Measurements from ENCODE around the gene DYNC2I2.
"Not testable (repeated sequence)": the region's sequence is repeated elsewhere in the genome, so short reads cannot be mapped to it uniquely, and the experiment has no call there.

DYNC2I2 gene

GRCh38 chr9:128603697-128604096 lies 53.0 kb downstream of the DYNC2I2 start:
- Histone ChIP-seq H3K36me3 (ENCODE audit: insufficient read depth, low read length) (peaks cover 82% of the 10 kb centered on the region), H3K9me3 (replicated peaks; ENCODE audit: low read length) (no peaks in the 10 kb centered on the region), H3K4me1 (ENCODE audit: control insufficient read depth, insufficient read depth, low read length) (peaks cover 11% of the 10 kb centered on the region), H3K9ac (ENCODE audit: low read depth, low read length) (no peak overlapping the region), H3K4me3 (ENCODE audit: low read length) (no peak overlapping the region), H3K27me3 (ENCODE audit: control insufficient read depth, insufficient read depth, low read length) (no peaks in the 10 kb centered on the region), H3K4me2 (ENCODE audit: low read length) (no peak overlapping the region)

- Histone ChIP-seq H3K4me3 (ENCODE audit: low read length) (no peak overlapping the region), H3K9ac (ENCODE audit: low read depth, low read length) (no peak overlapping the region), H3K27me3 (ENCODE audit: control insufficient read depth, insufficient read depth, low read length) (no peaks in the 10 kb centered on the region), H3K4me1 (ENCODE audit: control insufficient read depth, insufficient read depth, low read length) (no peaks in the 10 kb centered on the region), H3K4me2 (ENCODE audit: low read length) (no peak overlapping the region), H3K9me3 (replicated peaks; ENCODE audit: low read length) (no peaks in the 10 kb centered on the region), H3K36me3 (ENCODE audit: insufficient read depth, low read length) (peaks cover 77% of the 10 kb centered on the region)
Measured at GRCh38 chr9:128600099-128600498, 56.5 kb downstream of the DYNC2I2 start.

- Histone ChIP-seq H3K36me3 (ENCODE audit: insufficient read depth, low read length) (peaks cover 82% of the 10 kb centered on the region), H3K9ac (ENCODE audit: low read depth, low read length) (no peak overlapping the region), H3K27me3 (ENCODE audit: control insufficient read depth, insufficient read depth, low read length) (no peaks in the 10 kb centered on the region), H3K4me3 (ENCODE audit: low read length) (no peak overlapping the region), H3K4me2 (ENCODE audit: low read length) (no peak overlapping the region), H3K4me1 (ENCODE audit: control insufficient read depth, insufficient read depth, low read length) (no peaks in the 10 kb centered on the region), H3K9me3 (replicated peaks; ENCODE audit: low read length) (no peaks in the 10 kb centered on the region)
Measured at GRCh38 chr9:128595471-128595870, 61.2 kb downstream of the DYNC2I2 start.

GRCh38 chr9:128593856-128594255 lies 62.8 kb downstream of the DYNC2I2 start:
- Histone ChIP-seq H3K27me3 (ENCODE audit: control insufficient read depth, insufficient read depth, low read length) (no peaks in the 10 kb centered on the region), H3K9ac (ENCODE audit: low read depth, low read length) (no peak overlapping the region), H3K4me3 (ENCODE audit: low read length) (no peak overlapping the region), H3K4me2 (ENCODE audit: low read length) (no peak overlapping the region), H3K4me1 (ENCODE audit: control insufficient read depth, insufficient read depth, low read length) (no peaks in the 10 kb centered on the region), H3K9me3 (replicated peaks; ENCODE audit: low read length) (no peaks in the 10 kb centered on the region), H3K36me3 (ENCODE audit: insufficient read depth, low read length) (peaks cover 75% of the 10 kb centered on the region)

- no peaks in the 10 kb centered on the region for H3K27me3 ChIP-seq (ENCODE audit: control insufficient read depth, insufficient read depth, low read length)
- H3K9ac ChIP-seq (ENCODE audit: low read depth, low read length): no peak overlapping the region
- no peak overlapping the region for H3K4me2 ChIP-seq (ENCODE audit: low read length)
- H3K4me3 ChIP-seq (ENCODE audit: low read length): no peak overlapping the region
- no peaks in the 10 kb centered on the region for H3K9me3 ChIP-seq (replicated peaks; ENCODE audit: low read length)
- H3K4me1 ChIP-seq (ENCODE audit: control insufficient read depth, insufficient read depth, low read length): no peaks in the 10 kb centered on the region
- peaks cover 75% of the 10 kb centered on the region for H3K36me3 ChIP-seq (ENCODE audit: insufficient read depth, low read length)
Measured at GRCh38 chr9:128593039-128593438, 63.6 kb downstream of the DYNC2I2 start.

GRCh38 chr9:128588581-128589233 lies 67.9 kb downstream of the DYNC2I2 start:
- H3K9me3 ChIP-seq (replicated peaks; ENCODE audit: low read length): no peaks in the 10 kb centered on the region
- H3K36me3 ChIP-seq (ENCODE audit: insufficient read depth, low read length): peaks cover 84% of the 10 kb centered on the region
- H3K9ac ChIP-seq (ENCODE audit: low read depth, low read length): no peak overlapping the region
- H3K4me2 ChIP-seq (ENCODE audit: low read length): no peak overlapping the region
- H3K4me3 ChIP-seq (ENCODE audit: low read length): no peak overlapping the region
- H3K27me3 ChIP-seq (ENCODE audit: control insufficient read depth, insufficient read depth, low read length): no peaks in the 10 kb centered on the region
- no peaks in the 10 kb centered on the region for H3K4me1 ChIP-seq (ENCODE audit: control insufficient read depth, insufficient read depth, low read length)

- Histone ChIP-seq H3K27me3 (ENCODE audit: control insufficient read depth, insufficient read depth, low read length) (no peaks in the 10 kb centered on the region), H3K36me3 (ENCODE audit: insufficient read depth, low read length) (peaks cover 84% of the 10 kb centered on the region), H3K9ac (ENCODE audit: low read depth, low read length) (no peak overlapping the region)
Measured at GRCh38 chr9:128587453-128587852, 69.2 kb downstream of the DYNC2I2 start.

GRCh38 chr9:128586934-128587333 lies 69.7 kb downstream of the DYNC2I2 start:
- H3K9ac ChIP-seq (ENCODE audit: low read depth, low read length); H3K27me3 ChIP-seq (ENCODE audit: control insufficient read depth, insufficient read depth, low read length): not testable (repeated sequence)

More at GRCh38 chr9:128587453-128587852, 69.2 kb downstream of the DYNC2I2 start:
- Histone ChIP-seq H3K4me1 (ENCODE audit: control insufficient read depth, insufficient read depth, low read length) (no peaks in the 10 kb centered on the region), H3K4me3 (ENCODE audit: low read length) (no peak overlapping the region), H3K9me3 (replicated peaks; ENCODE audit: low read length) (no peaks in the 10 kb centered on the region), H3K4me2 (ENCODE audit: low read length) (no peak overlapping the region)

GRCh38 chr9:128585155-128585554 lies 71.5 kb downstream of the DYNC2I2 start:
- H3K4me3 ChIP-seq (ENCODE audit: low read length); H3K9me3 ChIP-seq (replicated peaks; ENCODE audit: low read length); H3K27me3 ChIP-seq (ENCODE audit: control insufficient read depth, insufficient read depth, low read length); H3K4me1 ChIP-seq (ENCODE audit: control insufficient read depth, insufficient read depth, low read length); H3K9ac ChIP-seq (ENCODE audit: low read depth, low read length); H3K4me2 ChIP-seq (ENCODE audit: low read length): not testable (repeated sequence)
- H3K36me3 ChIP-seq (ENCODE audit: insufficient read depth, low read length): peaks cover 88% of the 10 kb centered on the region

More at GRCh38 chr9:128586934-128587333, 69.7 kb downstream of the DYNC2I2 start:
- H3K9me3 ChIP-seq (replicated peaks; ENCODE audit: low read length); H3K4me2 ChIP-seq (ENCODE audit: low read length); H3K4me1 ChIP-seq (ENCODE audit: control insufficient read depth, insufficient read depth, low read length); H3K4me3 ChIP-seq (ENCODE audit: low read length): not testable (repeated sequence)
- H3K36me3 ChIP-seq (ENCODE audit: insufficient read depth, low read length): peaks cover 86% of the 10 kb centered on the region
